Esophagus muscularis mucosa (tissue), 4 donors: ENCODE data around the gene ATOX1.

Source experiments
- CTCF ChIP-seq, 3 experiments: fragments of 200-600 bp in 2 of 3; fragments of 450-650 bp in 1 of 3; sonication (generic) in 2 of 3; IDR thresholded peaks; one replicate each; pipeline ENCODE4 v1.5.1; 2017 to 2019; ENCODE audit warnings: antibody characterized with exemption in 3 of 3, mild to moderate bottlenecking in 2 of 3, moderate library complexity in 1 of 3
- EP300 ChIP-seq: sonication (generic); formaldehyde crosslinking; IDR thresholded peaks from one replicate; pipeline ENCODE4 v1.6.1; 2017; ENCODE audit warnings: antibody characterized with exemption
- POLR2A ChIP-seq: fragments of 450-650 bp; IDR thresholded peaks from one replicate; pipeline ENCODE4 v1.6.1; 2017; ENCODE audit warnings: antibody characterized with exemption, moderate library complexity, mild to moderate bottlenecking, low read depth
- POLR2AphosphoS5 ChIP-seq, 2 donors: sonication (generic); formaldehyde crosslinking; IDR thresholded peaks; one replicate each; pipeline ENCODE4 v1.6.1; 2017; ENCODE audit warnings: antibody characterized with exemption in 2 of 2

GRCh38 chr5:151719228-151720000, 39.0 kb downstream of the ATOX1 start:
- TF ChIP-seq CTCF (IDR thresholded peaks at IDR 0.05), result peak; percentile 52 to 75 (median 61)
- TF ChIP-seq POLR2A, result no peak
- no peak for TF ChIP-seq POLR2AphosphoS5 (IDR thresholded peaks at IDR 0.05)
- TF ChIP-seq EP300, result no peak
